NCI-H2107 treated with DMSO at 0.1 percent for 48 hours (cell line): Measurements from ENCODE around the gene HTR1D.
"Not testable (repeated sequence)": the region's sequence is repeated elsewhere in the genome, so short reads cannot be mapped to it uniquely, and the experiment has no call there.

Experiments
- DNase-seq: peaks from one replicate; lab custom pipeline; 2025; ENCODE audit not compliant: unreplicated experiment; lab: John Stamatoyannopoulos, UW

HTR1D gene

GRCh38 chr1:23216771-23217420 is 406 bp downstream of the HTR1D start:
- no peak for DNase-seq

GRCh38 chr1:23215751-23216449 is 1.4 kb downstream of the HTR1D start:
- DNase-seq, result no peak

DNA sequence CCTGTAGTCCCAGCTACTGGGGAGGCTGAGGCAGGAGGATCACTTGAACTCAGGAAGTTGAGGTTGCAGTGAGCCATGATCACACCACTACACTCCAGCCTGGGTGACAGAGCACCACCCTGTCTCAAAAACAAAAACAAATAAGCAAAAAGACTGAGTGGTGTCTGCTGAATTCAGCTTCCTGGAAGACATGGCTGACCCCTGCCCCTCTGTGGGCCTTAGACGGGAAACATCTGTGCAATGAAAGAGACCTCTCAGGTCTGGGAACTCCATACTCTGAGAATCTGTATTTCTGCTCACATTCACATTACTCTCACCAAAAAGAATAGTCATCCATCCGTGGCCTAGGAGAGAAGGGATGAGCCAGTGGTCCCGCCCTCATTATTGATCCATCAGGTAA is 2.0 kb downstream of the HTR1D start:
- DNase-seq, result no peak

- DNase-seq, result no peak
These were observed 2.7 kb downstream of the HTR1D start for GRCh38 chr1:23214640-23215039.

DNA sequence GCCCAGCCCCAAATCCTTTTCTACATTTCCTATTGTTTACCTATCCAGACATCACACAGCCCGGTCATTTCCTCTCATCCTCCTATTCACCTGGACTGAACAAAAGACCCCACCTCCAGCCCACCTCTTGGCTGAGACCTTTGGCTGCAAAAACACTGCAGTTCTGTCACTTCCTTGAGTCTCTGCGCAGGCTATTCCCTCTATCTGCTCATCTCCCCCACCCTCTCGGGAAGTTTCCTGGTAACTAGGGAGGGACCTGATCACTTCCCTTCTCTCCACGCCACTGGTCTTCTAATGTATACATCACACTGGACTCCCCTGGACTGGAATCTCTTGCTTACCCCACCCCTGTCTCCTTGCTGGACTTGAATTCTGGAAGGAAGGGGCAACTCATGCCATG is 5.3 kb downstream of the HTR1D start:
- DNase-seq, result no peak

DNA sequence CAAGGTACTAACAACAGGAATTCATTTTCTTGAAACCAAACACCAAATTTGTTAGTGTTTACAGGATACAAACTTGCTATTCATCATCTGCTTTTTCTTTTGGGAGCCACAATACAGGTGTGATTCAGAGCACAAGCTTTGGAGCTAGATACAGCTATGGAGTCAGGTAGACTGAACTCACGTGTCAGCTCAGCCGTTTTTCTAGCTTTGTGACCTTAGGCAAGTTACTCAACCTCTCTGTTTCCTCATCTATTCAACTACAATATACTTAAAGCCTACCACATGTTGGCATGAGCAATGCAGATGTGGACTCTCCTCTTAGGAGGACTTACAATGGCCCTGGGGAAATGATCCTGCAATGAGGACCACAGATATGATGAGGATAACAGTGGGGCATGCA is 6.3 kb downstream of the HTR1D start:
- DNase-seq, result no peak

GRCh38 chr1:23210351-23210785 is 6.9 kb downstream of the HTR1D start:
- no peak for DNase-seq

GRCh38 chr1:23209770-23210169 is 7.5 kb downstream of the HTR1D start:
- DNase-seq, result no peak

- DNase-seq, result no peak
These were observed 8.8 kb downstream of the HTR1D start for GRCh38 chr1:23208527-23208926.

DNA sequence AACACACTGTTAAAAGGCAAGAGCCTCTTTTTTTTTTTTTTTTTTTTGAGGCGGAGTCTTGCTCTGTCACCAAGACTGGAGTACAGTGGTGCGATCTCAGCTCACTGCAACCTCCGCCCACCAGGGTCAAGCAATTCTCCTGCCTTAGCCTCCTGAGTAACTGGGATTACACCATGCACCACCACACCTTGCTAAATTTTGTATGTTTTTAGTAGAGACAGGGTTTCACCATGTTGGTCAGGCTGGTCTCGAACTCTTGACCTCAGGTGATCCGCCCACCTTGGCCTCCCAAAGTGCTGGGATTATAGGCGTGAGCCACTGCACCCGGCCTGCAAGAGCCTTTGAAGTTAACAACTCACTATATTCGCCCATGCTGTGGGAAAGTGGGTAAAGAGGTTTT is 9.6 kb downstream of the HTR1D start:
- not testable (repeated sequence) for DNase-seq

- DNase-seq, result peak; percentile 60
These were observed 15.0 kb downstream of the HTR1D start for GRCh38 chr1:23202263-23202749.

DNA sequence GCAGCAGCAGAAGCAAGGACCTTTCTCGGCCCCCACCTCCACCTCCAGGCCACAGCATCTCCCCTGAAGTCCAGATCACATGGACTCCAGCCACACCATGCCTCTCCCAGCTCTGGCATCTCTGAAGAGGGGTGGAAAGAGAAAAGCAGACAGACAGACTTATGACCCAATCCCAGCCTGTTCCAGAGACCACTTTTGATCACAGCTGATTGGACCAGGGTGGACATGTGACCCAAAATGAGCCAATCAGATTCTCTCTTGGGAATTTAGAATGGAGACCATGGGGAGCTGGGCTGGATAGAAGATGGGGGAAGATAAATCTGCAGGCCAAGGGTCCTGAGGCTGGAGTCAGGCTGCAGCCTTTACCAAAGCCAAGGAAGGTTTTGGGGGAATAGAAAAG is 16.4 kb downstream of the HTR1D start:
- DNase-seq, result no peak

GRCh38 chr1:23198373-23198772 is 18.9 kb downstream of the HTR1D start:
- DNase-seq, result no peak

GRCh38 chr1:23196627-23197328 is 20.5 kb downstream of the HTR1D start:
- no peak for DNase-seq

- no peak for DNase-seq
These were observed 22.9 kb downstream of the HTR1D start for GRCh38 chr1:23194119-23194984.

GRCh38 chr1:23193391-23194118 is 23.7 kb downstream of the HTR1D start:
- no peak for DNase-seq

GRCh38 chr1:23191199-23191598 is 26.1 kb downstream of the HTR1D start:
- DNase-seq, result no peak

GRCh38 chr1:23188936-23189452 is 28.3 kb downstream of the HTR1D start:
- DNase-seq, result not testable (repeated sequence)

DNA sequence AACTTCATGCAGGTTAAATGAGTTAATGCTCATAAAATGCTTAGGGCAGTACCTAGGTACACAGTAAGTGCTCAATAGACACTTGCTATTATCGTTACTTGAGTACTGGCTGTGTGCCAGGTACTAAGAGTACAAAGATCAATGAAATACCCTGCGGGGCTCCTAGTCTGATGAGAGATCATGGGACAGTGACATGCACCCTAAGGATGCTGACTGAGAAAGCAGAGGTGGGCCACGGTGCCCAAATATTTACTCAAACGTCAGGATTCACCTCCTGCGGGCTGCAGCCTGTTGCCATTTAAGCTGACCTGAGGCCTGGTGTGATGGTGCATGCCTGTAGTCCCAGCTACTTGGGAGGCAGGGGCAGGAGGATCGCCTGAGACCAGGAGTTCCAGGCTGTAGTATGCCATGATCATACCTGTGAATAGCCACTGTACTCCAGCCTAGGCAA is 28.8 kb downstream of the HTR1D start:
- no peak for DNase-seq

DNA sequence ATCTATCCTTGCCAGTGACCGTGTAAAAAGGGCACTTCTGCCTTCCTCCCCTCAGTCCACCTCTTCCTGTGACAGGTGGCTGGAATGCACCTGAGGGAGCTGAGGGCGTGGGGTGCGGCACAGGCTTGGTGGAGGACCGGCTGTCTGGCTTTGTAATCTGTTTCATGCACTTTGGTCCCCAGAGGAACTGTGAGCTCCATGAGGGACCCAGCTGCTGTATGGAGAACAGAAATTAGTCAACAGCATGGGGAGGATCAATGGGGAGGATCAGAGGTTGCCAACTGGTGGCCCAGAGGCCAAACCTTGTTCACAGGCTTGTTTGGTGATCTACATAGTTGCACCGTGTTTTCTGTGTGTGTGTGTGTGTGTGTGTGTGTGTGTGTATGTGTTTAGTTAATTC is 29.7 kb downstream of the HTR1D start:
- no peak for DNase-seq
